Esophagus muscularis mucosa (tissue), 4 donors: ENCODE measurements around the gene METTL5. TPM values are rescaled to one million over a fixed set of nuclear protein-coding genes. Genes with fewer than 3 reads are reported as not detected.
A peak's percentile ranks its signal among the peaks of the same experiment; 100 is the strongest.

Experiments
- DNase-seq: peaks from one replicate; pipeline ENCODE4 v3.0.0-alpha.2; 2017; ENCODE audit errors: extremely low spot score
- H3K27ac ChIP-seq, 4 donors: fragments of 200-600 bp; sonication (generic); replicated peaks in 1 of 4; 1 replicate in 3 of 4; 2 replicates in 1 of 4; pipeline ENCODE4 v1.5.1; 2016 to 2019; ENCODE audit warnings: mild to moderate bottlenecking in 1 of 4
- H3K27me3 ChIP-seq, 4 donors: fragments of 200-600 bp; sonication (generic); one replicate each; pipeline versions ENCODE4 v1.5.1 to v1.6.0; 2016 to 2019
- H3K36me3 ChIP-seq, 4 donors: fragments of 200-600 bp; sonication (generic); one replicate each; pipeline ENCODE4 v1.5.1; 2016 to 2019
- H3K4me1 ChIP-seq, 4 donors: fragments of 200-600 bp; sonication (generic); one replicate each; pipeline ENCODE4 v1.5.1; 2016 to 2019
- H3K4me3 ChIP-seq, 4 donors: fragments of 200-600 bp; sonication (generic); 1 replicate in 2 of 4; 2 replicates in 2 of 4; pipeline ENCODE4 v1.5.1; 2016 to 2019; ENCODE audit warnings: mild to moderate bottlenecking in 4 of 4, moderate library complexity in 1 of 4
- H3K9me3 ChIP-seq, 4 donors: fragments of 200-600 bp; sonication (generic); 1 replicate in 3 of 4; 2 replicates in 1 of 4; pipeline ENCODE4 v1.5.1; 2016 to 2019
- CTCF ChIP-seq, 3 experiments: fragments of 200-600 bp in 2 of 3; fragments of 450-650 bp in 1 of 3; sonication (generic) in 2 of 3; IDR thresholded peaks; one replicate each; pipeline ENCODE4 v1.5.1; 2017 to 2019; ENCODE audit warnings: antibody characterized with exemption in 3 of 3, mild to moderate bottlenecking in 2 of 3, moderate library complexity in 1 of 3
- EP300 ChIP-seq: sonication (generic); formaldehyde crosslinking; IDR thresholded peaks from one replicate; pipeline ENCODE4 v1.6.1; 2017; ENCODE audit warnings: antibody characterized with exemption
- POLR2A ChIP-seq: fragments of 450-650 bp; IDR thresholded peaks from one replicate; pipeline ENCODE4 v1.6.1; 2017; ENCODE audit warnings: antibody characterized with exemption, moderate library complexity, mild to moderate bottlenecking, low read depth
- POLR2AphosphoS5 ChIP-seq, 2 donors: sonication (generic); formaldehyde crosslinking; IDR thresholded peaks; one replicate each; pipeline ENCODE4 v1.6.1; 2017; ENCODE audit warnings: antibody characterized with exemption in 2 of 2
- WGBS: methylation state at CpG from one replicate; pipeline ENCODE4 v1.1.5; 2018; 5-methylcytosine and 5-hydroxymethylcytosine counted together
- intact Hi-C: fragments of 100-400 bp; cut with DNase I; formaldehyde crosslinking; loops from one replicate; pipeline ENCODE4 v1.15.1; 2023
- total RNA-seq, 4 donors: library from RNA; depleted of rRNA; stranded (reverse); fragments of >200 nt; gene quantifications; one replicate each; pipeline versions ENCODE4 v1.1.0 to v1.2.1, GENCODE V29; 2016

METTL5 gene
- total RNA-seq, 4 donors from 2014 or later = 66.2 to 104 (median 75.2) TPM

DNA sequence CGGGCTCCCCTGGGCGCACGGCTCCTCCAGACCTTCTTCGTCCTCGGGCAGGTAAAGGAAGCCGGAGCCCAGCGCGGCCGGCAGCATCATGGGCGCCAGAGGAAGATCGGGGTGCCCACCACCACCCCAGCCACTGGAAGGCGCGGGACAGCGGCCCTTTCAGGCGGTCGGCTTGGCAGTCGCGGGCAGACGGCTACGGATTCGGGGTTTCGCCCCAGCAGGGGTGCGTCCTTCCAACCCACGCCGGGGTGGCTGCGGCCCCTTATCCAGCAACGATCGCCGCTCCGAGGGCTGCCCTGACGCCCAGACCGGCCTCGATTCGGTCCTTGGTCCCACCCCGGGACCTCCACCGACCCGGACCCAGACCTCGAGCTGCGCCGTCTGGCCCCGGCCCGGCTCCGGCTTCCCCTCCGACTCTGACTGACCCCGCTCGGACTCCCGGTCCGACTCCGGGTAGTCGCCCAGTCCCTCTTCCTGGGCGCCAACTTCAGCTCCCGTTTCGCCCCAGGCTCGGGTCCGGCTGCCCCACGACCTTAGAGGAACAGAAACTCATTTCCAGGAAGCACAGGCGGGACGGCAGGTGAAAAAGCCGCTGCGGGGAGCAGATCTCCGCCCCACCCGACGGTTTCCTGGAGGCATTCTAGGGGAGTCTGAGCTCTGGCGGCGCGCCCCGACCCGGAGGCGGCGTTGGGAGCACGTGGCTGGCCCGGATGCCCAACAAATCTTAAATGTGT lies 56.3 kb downstream of the METTL5 start:
- peak overlapping the region; percentile 28 to 43 (median 38) for H3K4me3 ChIP-seq
- peaks cover 0 to 21% (median 13%) of the 10 kb centered on the region in 4 donors for H3K4me1 ChIP-seq
- no peaks in the 10 kb centered on the region for H3K36me3 ChIP-seq
- TF ChIP-seq POLR2A (no peak), CTCF (IDR thresholded peaks at IDR 0.05) (no peak), POLR2AphosphoS5 (IDR thresholded peaks at IDR 0.05) (no peak), EP300 (no peak)
- H3K27ac ChIP-seq = no peak overlapping the region
- H3K9me3 ChIP-seq = no peaks in the 10 kb centered on the region
- intact Hi-C loops = no loop called here
- peaks cover 0 to 14% (median 0%) of the 10 kb centered on the region in 4 donors for H3K27me3 ChIP-seq
- DNase-seq = no peak
- 31% methylated on average over 20 of the region's 72 CpGs for WGBS

DNA sequence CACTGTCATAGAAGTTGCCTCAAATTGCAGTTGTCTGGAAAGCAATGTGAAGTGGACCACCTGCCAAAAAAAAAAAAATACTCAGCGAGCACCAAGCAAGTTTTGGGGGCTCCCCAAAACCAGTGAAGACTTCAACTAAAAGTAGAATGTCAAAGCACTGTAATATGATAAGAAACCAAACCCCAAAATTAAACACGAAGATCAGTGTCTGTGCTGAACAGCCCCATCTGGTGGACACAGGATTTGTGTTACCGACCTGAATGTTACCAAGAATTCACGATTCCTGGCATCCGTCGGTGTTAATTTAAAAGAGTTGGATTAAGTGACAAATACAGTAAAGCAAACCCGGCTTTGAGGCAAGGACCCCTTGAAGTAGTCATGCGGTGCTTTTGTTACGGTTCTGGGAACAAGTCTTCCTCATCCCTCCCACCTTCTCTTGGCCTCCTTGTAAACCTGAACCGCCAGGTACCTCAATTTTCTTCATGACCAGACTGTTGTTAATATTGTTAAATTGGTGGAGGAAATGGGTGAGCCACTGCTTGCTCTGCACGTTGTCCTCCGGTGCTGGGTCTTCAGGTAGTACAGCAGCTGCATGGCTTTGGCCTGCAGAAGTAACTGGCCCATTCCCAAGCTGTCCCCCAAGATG lies 57.3 kb downstream of the METTL5 start:
- intact Hi-C loops = no loop called here
- TF ChIP-seq EP300 = no peak
- TF ChIP-seq POLR2A = no peak
- TF ChIP-seq CTCF (IDR thresholded peaks at IDR 0.05) = peak; percentile 61 to 74 (median 66)
- no peak for TF ChIP-seq POLR2AphosphoS5 (IDR thresholded peaks at IDR 0.05)
- Histone ChIP-seq H3K4me3 (no peak overlapping the region), H3K4me1 (peaks cover 0 to 21% (median 13%) of the 10 kb centered on the region in 4 donors), H3K9me3 (no peaks in the 10 kb centered on the region), H3K27me3 (peaks cover 0 to 14% (median 0%) of the 10 kb centered on the region in 4 donors), H3K27ac (no peak overlapping the region), H3K36me3 (no peaks in the 10 kb centered on the region)
- DNase-seq = no peak
- WGBS = 36% methylated on average over 12 of the region's 12 CpGs

DNA sequence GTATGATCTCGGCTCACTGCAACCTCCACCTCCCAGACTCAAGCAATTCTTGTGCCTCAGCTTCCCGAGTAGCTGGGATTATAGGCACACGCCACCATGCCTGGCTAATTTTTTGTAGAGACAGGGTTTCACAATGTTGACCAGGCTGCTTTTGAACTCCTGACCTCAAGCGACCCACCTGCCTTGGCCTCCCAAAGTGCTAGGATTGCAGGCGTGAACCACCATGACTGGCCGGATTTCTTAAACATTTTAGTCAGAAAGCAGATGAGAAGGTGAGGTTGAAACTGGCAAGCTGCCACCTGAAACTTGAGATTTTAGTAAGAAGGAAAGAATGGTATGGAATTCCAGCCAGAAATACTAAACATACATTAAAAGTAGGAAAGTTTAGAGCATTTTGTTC lies 59.2 kb downstream of the METTL5 start:
- H3K4me3 ChIP-seq = no peak overlapping the region
- TF ChIP-seq POLR2A (no peak), EP300 (no peak), CTCF (IDR thresholded peaks at IDR 0.05) (no peak), POLR2AphosphoS5 (IDR thresholded peaks at IDR 0.05) (no peak)
- no peaks in the 10 kb centered on the region for H3K9me3 ChIP-seq
- no peaks in the 10 kb centered on the region for H3K36me3 ChIP-seq
- H3K4me1 ChIP-seq = peaks cover 0 to 21% (median 13%) of the 10 kb centered on the region in 4 donors
- intact Hi-C loops = no loop called here
- WGBS = 91% methylated on average over 6 of the region's 6 CpGs
- H3K27me3 ChIP-seq = peaks cover 0 to 14% (median 0%) of the 10 kb centered on the region in 4 donors
- no peak overlapping the region for H3K27ac ChIP-seq
- DNase-seq = no peak

DNA sequence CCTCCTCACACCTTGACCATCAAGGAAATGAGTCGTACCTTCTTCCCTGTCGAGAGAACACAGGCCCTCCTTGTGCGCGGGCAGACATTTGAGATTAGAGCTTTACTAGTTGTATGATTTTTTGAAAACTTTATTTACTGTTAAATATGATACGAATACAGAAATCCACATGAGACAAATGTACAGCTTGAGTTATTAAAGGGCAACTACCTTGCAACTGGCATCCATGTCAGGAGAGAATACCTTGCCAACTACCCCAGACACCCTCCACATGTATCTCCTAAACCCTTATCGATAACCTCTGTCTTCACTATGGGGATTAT lies 62.8 kb downstream of the METTL5 start:
- Histone ChIP-seq H3K9me3 (no peaks in the 10 kb centered on the region), H3K36me3 (no peaks in the 10 kb centered on the region), H3K4me1 (peaks cover 0 to 1% (median under 1%) of the 10 kb centered on the region in 4 donors), H3K4me3 (no peak overlapping the region), H3K27me3 (no peaks in the 10 kb centered on the region), H3K27ac (no peak overlapping the region)
- 95% methylated on average over 6 of the region's 6 CpGs for WGBS
- TF ChIP-seq POLR2A (no peak), EP300 (no peak), POLR2AphosphoS5 (IDR thresholded peaks at IDR 0.05) (no peak), CTCF (IDR thresholded peaks at IDR 0.05) (no peak)
- no peak for DNase-seq
- intact Hi-C loops = no loop called here

Other genes with a start within 250 kb of the METTL5 start
- 10 to 100 TPM; 26.5 to 48.6 (median 34.5) TPM for gene PPIG, start 240.6 kb downstream of the METTL5 start, total RNA-seq
- gene CFAP210, start 130.5 kb downstream of the METTL5 start, total RNA-seq = under 1 TPM in 1 of 4 donors, not detected in 3; 0.80 TPM
- 10 to 100 TPM in 1 of 4 donors, 1 to 10 TPM in 3; 3.3 to 18.7 (median 6.6) TPM for gene PHOSPHO2, start 130.4 kb downstream of the METTL5 start, total RNA-seq
- 10 to 100 TPM; 36.9 to 66.9 (median 52.8) TPM for gene KLHL23, start 91.1 kb downstream of the METTL5 start, total RNA-seq
- 10 to 100 TPM; 57.1 to 73.0 (median 63.6) TPM for gene SSB, start 26.0 kb downstream of the METTL5 start, total RNA-seq
- gene UBR3, start 2.5 kb upstream of the METTL5 start, total RNA-seq = 10 to 100 TPM; 46.1 to 80.2 (median 58.8) TPM